HepG2 (cell line): ENCODE data around the gene ZNF282. TPM values are rescaled to one million over a fixed set of nuclear protein-coding genes. Genes with fewer than 3 reads are reported as not detected.

Source experiments
- AKNA ChIP-seq: sonication (generic); formaldehyde crosslinking; IDR thresholded peaks from 2 replicates; pipeline ENCODE4 v1.4.0; 2020; ENCODE audit warnings: missing genetic modification reagents, borderline replicate concordance
- CBX5 ChIP-seq: sonication (generic); formaldehyde crosslinking; IDR thresholded peaks from 2 replicates; pipeline ENCODE4 v1.4.0; 2020; ENCODE audit warnings: missing genetic modification reagents, borderline replicate concordance
- FOSL1 ChIP-seq: sonication (generic); formaldehyde crosslinking; IDR thresholded peaks from 2 replicates; pipeline ENCODE4 v1.9.0; 2021; ENCODE audit warnings: missing genetic modification reagents, borderline replicate concordance
- MLXIP ChIP-seq: sonication (generic); formaldehyde crosslinking; IDR thresholded peaks from 2 replicates; pipeline ENCODE4 v1.9.0; 2021; ENCODE audit warnings: missing genetic modification reagents, borderline replicate concordance
- MZF1 ChIP-seq: sonication (generic); formaldehyde crosslinking; IDR thresholded peaks from 2 replicates; pipeline ENCODE4 v1.8.1; 2023; ENCODE audit warnings: mild to moderate bottlenecking, missing genetic modification reagents, borderline replicate concordance
- NR2F6 ChIP-seq, 2 experiments: IDR thresholded peaks; 2 replicates each; pipeline ENCODE4 v1.6.1; 2016; ENCODE audit warnings: antibody characterized with exemption in 1 of 2, mild to moderate bottlenecking in 1 of 2
- PPARG ChIP-seq: conservative IDR thresholded peaks from 2 replicates; pipeline ENCODE4 v1.6.1; 2016; ENCODE audit warnings: missing biosample characterization, missing genetic modification reagents
- RARG ChIP-seq: sonication (generic); formaldehyde crosslinking; IDR thresholded peaks from 2 replicates; pipeline ENCODE4 v1.4.0; 2020; ENCODE audit warnings: low read depth, mild to moderate bottlenecking, missing genetic modification reagents
- RBFOX2 ChIP-seq: fragments of 200-400 bp; formaldehyde crosslinking; IDR thresholded peaks from 2 replicates; pipeline ENCODE4 v1.6.1; 2017; ENCODE audit warnings: low read depth, mild to moderate bottlenecking, low read length
- SOX13 ChIP-seq, 3 experiments: fragments of 450-650 bp in 1 of 3; sonication (generic) in 1 of 3; formaldehyde crosslinking in 1 of 3; IDR thresholded peaks in 2 of 3; conservative IDR thresholded peaks in 1 of 3; 2 replicates each; pipeline versions ENCODE4 v1.5.0 to v1.6.1; 2016 to 2020; ENCODE audit warnings: antibody characterized with exemption in 1 of 3, mild to moderate bottlenecking in 1 of 3, missing compliant biosample characterization in 1 of 3, missing genetic modification reagents in 1 of 3, moderate library complexity in 1 of 3
- ZMYM2 ChIP-seq: sonication (generic); formaldehyde crosslinking; IDR thresholded peaks from 2 replicates; pipeline ENCODE4 v1.8.0; 2022; ENCODE audit warnings: mild to moderate bottlenecking, missing genetic modification reagents
- ZNF17 ChIP-seq: sonication (generic); formaldehyde crosslinking; IDR thresholded peaks from 2 replicates; pipeline ENCODE4 v1.5.0; 2020; ENCODE audit warnings: mild to moderate bottlenecking, missing genetic modification reagents
- ZNF234 ChIP-seq: sonication (generic); formaldehyde crosslinking; conservative IDR thresholded peaks from 2 replicates; pipeline ENCODE4 v1.5.1; 2020; ENCODE audit warnings: mild to moderate bottlenecking, missing genetic modification reagents
- ZNF34 ChIP-seq: sonication (generic); formaldehyde crosslinking; IDR thresholded peaks from 2 replicates; pipeline ENCODE4 v1.4.0; 2020; ENCODE audit warnings: mild to moderate bottlenecking, missing genetic modification reagents, borderline replicate concordance
- ZNF589 ChIP-seq: sonication (generic); formaldehyde crosslinking; conservative IDR thresholded peaks from 2 replicates; pipeline ENCODE4 v1.8.0; 2022; ENCODE audit warnings: mild to moderate bottlenecking, moderate library complexity, missing genetic modification reagents
- ZNF674 ChIP-seq: sonication (generic); formaldehyde crosslinking; IDR thresholded peaks from 2 replicates; pipeline ENCODE4 v1.5.0; 2020; ENCODE audit warnings: low read depth, mild to moderate bottlenecking, missing genetic modification reagents
- ZNF749 ChIP-seq: sonication (generic); formaldehyde crosslinking; IDR thresholded peaks from 2 replicates; pipeline ENCODE4 v1.8.0; 2022; ENCODE audit warnings: mild to moderate bottlenecking, missing genetic modification reagents, moderate library complexity, borderline replicate concordance
- ZNF777 ChIP-seq: sonication (generic); formaldehyde crosslinking; IDR thresholded peaks from 2 replicates; pipeline ENCODE4 v1.4.0; 2020; ENCODE audit warnings: missing genetic modification reagents
- ZNF782 ChIP-seq: sonication (generic); formaldehyde crosslinking; IDR thresholded peaks from 2 replicates; pipeline ENCODE4 v1.4.0; 2020; ENCODE audit warnings: missing genetic modification reagents, mild to moderate bottlenecking, borderline replicate concordance
- polyA plus RNA-seq, 8 experiments: library from polyadenylated mRNA; depleted of rRNA in 3 of 8; stranded (reverse) in 7 of 8; unstranded in 1 of 8; fragments of >200 nt; fragmentation: Illumina TruSeq in 4 of 8; extraction: Trizol in 4 of 8; gene quantifications; 2 replicates each; pipeline versions ENCODE4 v1.2.1 to v1.2.3, GENCODE V29; 2011 to 2016; ENCODE audit warnings: low read depth in 4 of 8, missing spikeins in 1 of 8, mixed read lengths in 1 of 8; ENCODE audit not compliant: insufficient read depth in 1 of 8
- total RNA-seq, 5 experiments: library from RNA; depleted of rRNA; stranded (reverse); fragments of >200 nt; fragmentation: Illumina TruSeq; extraction: Trizol; gene quantifications; 2 replicates each; pipeline ENCODE4 v1.2.3, GENCODE V29; 2016; ENCODE audit warnings: low read depth in 1 of 5

The ZNF282 gene
- total and polyA plus RNA-seq, 2 of the 13 experiments (the other 11 are each of a cell fraction or from before 2014, with no cell fraction given), result 9.1 to 20.9 TPM

- TF ChIP-seq ZNF782 (peak; percentile 76), ZNF749 (CRISPR knock-in tag) (no peak), FOSL1 (CRISPR knock-in tag) (0 out of 2 replicates have a peak, but pooled peaks have one; percentile 15), ZNF34 (no peak), ZNF17 (CRISPR knock-in tag) (no peak), ZNF589 (CRISPR knock-in tag) (no peak), ZMYM2 (CRISPR knock-in tag) (no peak), MLXIP (peak; percentile 61; the same call in 1 of the 2 replicates), ZNF674 (no peak), NR2F6 (IDR thresholded peaks at IDR 0.05) (no peak), NR2F6 (CRISPR knock-in tag; IDR thresholded peaks at IDR 0.05) (0 out of 2 replicates have a peak, but pooled peaks have one; percentile 30), SOX13 (IDR thresholded peaks at IDR 0.05) (no peak), SOX13 (CRISPR knock-in tag; conservative IDR thresholded peaks at IDR 0.05 in 1 of 2, IDR thresholded peaks at IDR 0.05 in 1 of 2) (peak in 1 of 2 experiments; percentile 46; a peak in 2 of 4 replicates), ZNF234 (CRISPR knock-in tag) (no peak), CBX5 (peak; percentile 77), RBFOX2 (peak; percentile 93), AKNA (no peak), MZF1 (CRISPR knock-in tag) (0 out of 2 replicates have a peak, but pooled peaks have one; percentile 31), ZNF777 (0 out of 2 replicates have a peak, but pooled peaks have one; percentile 41), RARG (no peak), PPARG (CRISPR knock-in tag) (0 out of 2 replicates have a peak, but pooled peaks have one; percentile 19)
These were observed at the start of gene ZNF282 (continued) for GRCh38 chr7:149195180-149196150.
